Caki2 (cell line): Measurements from ENCODE around the gene MTHFD1. TPM values are rescaled to one million over a fixed set of nuclear protein-coding genes. Genes with fewer than 3 reads are reported as not detected.
A peak's percentile ranks its signal among the peaks of the same experiment; 100 is the strongest.
"Not testable (repeated sequence)": the region's sequence is repeated elsewhere in the genome, so short reads cannot be mapped to it uniquely, and the experiment has no call there.

ENCODE experiments used
- DNase-seq: peaks from one replicate; pipeline ENCODE4 v3.0.0-alpha.2; 2015; ENCODE audit warnings: low read depth
- in situ Hi-C: cut with HindIII; loops from 2 replicates; pipeline ENCODE4 v1.10.0; 2016; ENCODE audit warnings: low sequenced_read_pairs, low pct_unique_long_range_greater_than_20kb, mixed read lengths
- total RNA-seq: library from RNA; depleted of rRNA; stranded (reverse); fragments of >200 nt; shearing (Covaris generic); gene quantifications from 2 replicates; pipeline ENCODE4 v1.2.3, GENCODE V29; 2014; ENCODE audit warnings: low replicate concordance; rRNA removed

The MTHFD1 gene
- total RNA-seq = 26.7 and 28.6 TPM in 2 replicates

GRCh38 chr14:64387782-64388532, at the start of gene MTHFD1:
TSS of gene MTHFD1 (plus strand) at chr14:64388353. CDS start at chr14:64388428, 75 bp downstream.
- in situ Hi-C loops = no loop called here
- DNase-seq = peak; percentile 99

GRCh38 chr14:64338616-64339316, 49.4 kb upstream of the MTHFD1 start:
- in situ Hi-C loops = no loop called here
- peak; percentile 96 for DNase-seq

- in situ Hi-C loops = no loop called here
- no peak for DNase-seq
These were observed 47.5 kb upstream of the MTHFD1 start for GRCh38 chr14:64340560-64341196.

- in situ Hi-C loops = no loop called here
These were observed 40.4 kb upstream of the MTHFD1 start for GRCh38 chr14:64347748-64348147.

GRCh38 chr14:64349741-64350490, 38.2 kb upstream of the MTHFD1 start:
- in situ Hi-C loops = no loop called here
- DNase-seq = no peak

More at GRCh38 chr14:64347748-64348147, 40.4 kb upstream of the MTHFD1 start:
- DNase-seq = no peak

GRCh38 chr14:64363265-64363846, 24.8 kb upstream of the MTHFD1 start:
- in situ Hi-C loops = no loop called here
- no peak for DNase-seq

GRCh38 chr14:64364907-64365306, 23.2 kb upstream of the MTHFD1 start:
- in situ Hi-C loops = no loop called here
- no peak for DNase-seq

GRCh38 chr14:64365358-64365889, 22.7 kb upstream of the MTHFD1 start:
- in situ Hi-C loops, DNase-seq: not testable (repeated sequence)

- no peak for DNase-seq
- in situ Hi-C loops = no loop called here
These were observed 19.0 kb upstream of the MTHFD1 start for GRCh38 chr14:64369201-64369600.

- no peak for DNase-seq
- in situ Hi-C loops = no loop called here
These were observed 846 bp upstream of the MTHFD1 start for GRCh38 chr14:64387232-64387781.

GRCh38 chr14:64388533-64389285, 556 bp downstream of the MTHFD1 start:
- peak; percentile 20 for DNase-seq
- in situ Hi-C loops = no loop called here

GRCh38 chr14:64391113-64391725, 3.1 kb downstream of the MTHFD1 start:
- no peak for DNase-seq
- in situ Hi-C loops = no loop called here

GRCh38 chr14:64391986-64392385, 3.8 kb downstream of the MTHFD1 start:
- in situ Hi-C loops = no loop called here
- DNase-seq = no peak

GRCh38 chr14:64393189-64393726, 5.1 kb downstream of the MTHFD1 start:
- in situ Hi-C loops, DNase-seq: not testable (repeated sequence)

GRCh38 chr14:64394423-64394822, 6.3 kb downstream of the MTHFD1 start:
- no peak for DNase-seq
- in situ Hi-C loops = no loop called here

- DNase-seq = no peak
- in situ Hi-C loops = no loop called here
These were observed 7.0 kb downstream of the MTHFD1 start for GRCh38 chr14:64394977-64395633.
